Upper lobe of left lung (tissue), 4 donors: ENCODE results near the gene KRTAP9-2.

ENCODE experiments used
- CTCF ChIP-seq, 6 experiments: fragments of 450-650 bp in 4 of 6; fragments of 200-600 bp in 2 of 6; sonication (generic) in 2 of 6; IDR thresholded peaks; one replicate each; pipeline ENCODE4 v1.5.1; 2016 to 2019; ENCODE audit warnings: antibody characterized with exemption in 6 of 6
- POLR2A ChIP-seq, 4 donors: fragments of 450-650 bp; IDR thresholded peaks; one replicate each; pipeline ENCODE4 v1.5.1; 2016 to 2017; ENCODE audit warnings: antibody characterized with exemption in 4 of 4, mild to moderate bottlenecking in 2 of 4
- POLR2AphosphoS5 ChIP-seq, 2 donors: sonication (generic); formaldehyde crosslinking; IDR thresholded peaks; one replicate each; pipeline ENCODE4 v1.5.1; 2017; ENCODE audit warnings: antibody characterized with exemption in 2 of 2

- TF ChIP-seq CTCF (IDR thresholded peaks at IDR 0.05) (no peak), POLR2A (IDR thresholded peaks at IDR 0.05) (no peak), POLR2AphosphoS5 (IDR thresholded peaks at IDR 0.05) (no peak)
Observed at GRCh38 chr17:41178341-41178740, 48.1 kb upstream of the KRTAP9-2 start.
